Panc1 (cell line): Measurements from ENCODE around the gene COL4A1. TPM values are rescaled to one million over a fixed set of nuclear protein-coding genes. Genes with fewer than 3 reads are reported as not detected.

ENCODE experiments used
- ATAC-seq: fragments of 200-7000 bp; cut with Tn5 transposase; 2 replicates; pipeline ENCODE4 v1.9.1; 2020; ENCODE audit warnings: mild to moderate bottlenecking, moderate library complexity
- BruUV-seq: library from RNA; stranded (reverse); fragments of 400-500 nt; replicated peaks from 2 replicates; lab custom pipeline; 2021; lab: Mats Ljungman, UMichigan
- CTCF ChIA-PET: fragments of 300-600 bp; sonication (Branson Sonifier 250); formaldehyde crosslinking; loops from one replicate; lab custom pipeline; 2022; ENCODE audit warnings: antibody characterized with exemption; lab: Charles Lee
- POLR2A ChIA-PET: fragments of 300-600 bp; sonication (Branson Sonifier 250); formaldehyde crosslinking; loops from one replicate; lab custom pipeline; 2022; ENCODE audit warnings: antibody characterized with exemption; lab: Charles Lee
- DNase-seq: peaks from one replicate; pipeline ENCODE4 v3.0.0-alpha.2; 2010; ENCODE audit warnings: low read depth, low spot score
- H3K27ac ChIP-seq: 2 replicates; pipeline ENCODE4 v1.5.1; 2011; ENCODE audit warnings: mild to moderate bottlenecking, low read length, inconsistent platforms
- H3K27me3 ChIP-seq: fragments of 200-500 bp; sonication (Bioruptor generic); 2 replicates; pipeline ENCODE4 v1.6.0; 2014; ENCODE audit warnings: low read length, inconsistent platforms; ENCODE audit not compliant: control insufficient read depth, insufficient read depth
- H3K36me3 ChIP-seq: fragments of 200-500 bp; sonication (Bioruptor generic); 2 replicates; pipeline ENCODE4 v1.5.1; 2014; ENCODE audit warnings: inconsistent platforms, mild to moderate bottlenecking, low read length, moderate library complexity; ENCODE audit not compliant: control insufficient read depth, insufficient read depth
- H3K4me1 ChIP-seq: 2 replicates; pipeline ENCODE4 v1.5.1; 2011; ENCODE audit warnings: inconsistent platforms, mild to moderate bottlenecking, low read length, moderate library complexity; ENCODE audit not compliant: control insufficient read depth, insufficient read depth
- H3K4me3 ChIP-seq, 2 experiments: 2 replicates each; pipeline ENCODE4 v1.5.1; 2011 to 2012; ENCODE audit warnings: low read depth in 2 of 2, low read length in 2 of 2, mild to moderate bottlenecking in 2 of 2, inconsistent platforms in 1 of 2, moderate library complexity in 1 of 2
- H3K9me3 ChIP-seq: fragments of 200-500 bp; sonication (Bioruptor generic); 2 replicates; pipeline ENCODE4 v1.5.1; 2014; ENCODE audit warnings: low read depth, mild to moderate bottlenecking, inconsistent platforms, low read length, moderate library complexity; ENCODE audit not compliant: control insufficient read depth, insufficient read depth
- CTCF ChIP-seq: fragments of 450-650 bp; IDR thresholded peaks from 2 replicates; pipeline ENCODE4 v1.5.1; 2017; ENCODE audit warnings: mild to moderate bottlenecking
- POLR2AphosphoS5 ChIP-seq: IDR thresholded peaks from 2 replicates; pipeline ENCODE4 v1.6.1; 2012; ENCODE audit warnings: mild to moderate bottlenecking, low read depth, low read length, moderate library complexity
- REST ChIP-seq, 2 experiments: IDR thresholded peaks; 2 replicates each; pipeline ENCODE4 v1.6.1; 2011 to 2012; ENCODE audit warnings: low read depth in 2 of 2, control low read depth in 1 of 2, low read length in 1 of 2, mild to moderate bottlenecking in 1 of 2, moderate library complexity in 1 of 2; ENCODE audit not compliant: insufficient read depth in 1 of 2
- SIN3A ChIP-seq: IDR thresholded peaks from 2 replicates; pipeline ENCODE4 v1.6.1; 2012; ENCODE audit warnings: low read depth, mild to moderate bottlenecking, low read length, moderate library complexity, borderline replicate concordance; ENCODE audit not compliant: insufficient read depth
- TCF7L2 ChIP-seq: IDR thresholded peaks from 2 replicates; pipeline ENCODE4 v1.6.1; 2011; ENCODE audit warnings: mild to moderate bottlenecking, low read depth, low read length, inconsistent platforms
- in situ Hi-C: cut with HindIII; loops from 2 replicates; pipeline ENCODE4 v1.10.0; 2016; ENCODE audit warnings: low sequenced_read_pairs, low pct_unique_long_range_greater_than_20kb
- intact Hi-C: fragments of 100-400 bp; cut with micrococcal nuclease; formaldehyde crosslinking; loops from one replicate; pipeline ENCODE4 v1.10.0; 2022; ENCODE audit not compliant: unreplicated experiment
- total RNA-seq: library from RNA; stranded (reverse); gene quantifications from one replicate; pipeline ENCODE4 v1.2.1, GENCODE V29; 2021; ENCODE audit not compliant: unreplicated experiment

COL4A1 gene
- total RNA-seq, 1 experiment from 2014 or later: 1.1 TPM

DNA sequence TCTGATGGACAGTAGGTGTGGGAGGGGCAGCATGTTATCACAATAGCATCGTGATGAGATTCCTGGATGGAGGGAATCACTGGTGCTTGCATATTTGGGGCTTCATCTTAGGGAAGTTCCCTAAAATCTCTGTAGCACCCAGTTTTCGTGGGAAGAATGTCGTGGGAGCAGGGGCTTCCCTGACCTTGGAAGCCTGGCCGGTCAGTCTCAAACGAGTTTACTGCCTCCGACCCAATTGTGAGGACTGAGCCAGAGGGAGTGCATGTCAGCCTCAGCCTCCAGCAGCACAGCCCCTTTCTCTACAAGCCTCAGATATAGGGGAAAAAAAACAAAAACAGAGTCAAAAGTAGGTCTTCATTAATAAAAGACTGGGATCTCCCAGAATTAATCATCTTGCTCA lies 32.3 kb upstream of the COL4A1 start:
- POLR2A ChIA-PET: no interaction called here
- Histone ChIP-seq H3K4me3 (no peak overlapping the region), H3K36me3 (no peaks in the 10 kb centered on the region), H3K4me1 (no peaks in the 10 kb centered on the region), H3K9me3 (no peaks in the 10 kb centered on the region), H3K27me3 (no peaks in the 10 kb centered on the region), H3K27ac (no peak overlapping the region)
- intact Hi-C loops (no loop called here), in situ Hi-C loops (no loop called here)
- DNase-seq (no peak), ATAC-seq (no peak)
- no TSS peak for BruUV-seq
- CTCF ChIA-PET: no interaction called here
- no peak for TF ChIP-seq POLR2AphosphoS5
- no peak for TF ChIP-seq REST (IDR thresholded peaks at IDR 0.05; ENCODE audit: insufficient read depth in 1 of 2, low read depth in 2 of 2, low read length in 1 of 2)
- TF ChIP-seq CTCF: no peak
- no peak for TF ChIP-seq SIN3A
- TF ChIP-seq TCF7L2: no peak

DNA sequence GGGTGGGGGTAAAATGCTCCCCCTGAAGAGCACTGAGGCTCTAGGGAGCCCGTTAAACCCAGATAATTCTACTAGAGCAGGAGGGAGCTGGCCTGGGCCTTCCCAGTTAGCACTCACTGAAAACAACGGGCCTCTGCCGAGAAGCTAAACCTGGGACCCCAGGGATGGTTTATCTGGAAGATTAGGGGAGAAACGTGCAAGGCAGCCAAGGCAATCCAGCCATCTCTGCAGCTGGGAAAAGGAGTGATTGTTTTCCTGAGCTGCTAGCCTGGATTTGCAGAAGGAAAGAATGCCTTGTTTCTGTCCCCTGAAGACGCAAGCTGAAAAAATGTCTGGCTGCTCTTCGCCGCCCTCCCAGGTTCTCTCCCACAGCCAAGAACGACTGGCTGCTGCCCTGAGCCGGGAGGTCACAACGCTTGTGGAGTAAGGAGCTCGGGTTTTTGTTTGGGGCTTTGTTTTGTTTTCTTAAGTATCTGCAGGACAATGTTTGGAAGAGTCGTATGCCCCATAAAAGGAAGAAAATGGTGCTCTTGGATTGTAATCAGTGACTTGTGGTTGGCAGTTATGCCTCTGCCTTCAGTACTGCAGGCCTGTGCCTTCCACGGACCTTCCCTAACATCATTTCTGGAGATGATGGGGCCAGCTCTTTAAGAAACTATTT lies 31.6 kb upstream of the COL4A1 start:
- no peak for DNase-seq
- no peaks in the 10 kb centered on the region for H3K27me3 ChIP-seq
- H3K4me1 ChIP-seq: no peaks in the 10 kb centered on the region
- H3K36me3 ChIP-seq: no peaks in the 10 kb centered on the region
- intact Hi-C loops: no loop called here
- ATAC-seq: no peak
- no peak overlapping the region for H3K4me3 ChIP-seq
- no TSS peak for BruUV-seq
- ChIA-PET CTCF (no interaction called here), POLR2A (no interaction called here)
- TF ChIP-seq POLR2AphosphoS5: no peak
- no peak for TF ChIP-seq CTCF
- no peak for TF ChIP-seq TCF7L2
- no peak for TF ChIP-seq REST (IDR thresholded peaks at IDR 0.05; ENCODE audit: insufficient read depth in 1 of 2, low read depth in 2 of 2, low read length in 1 of 2)
- TF ChIP-seq SIN3A: no peak
- in situ Hi-C loops: no loop called here
- no peaks in the 10 kb centered on the region for H3K9me3 ChIP-seq
- H3K27ac ChIP-seq: no peak overlapping the region
